Fibroblast of skin of back (primary cell): ENCODE measurements around the gene SDHAF4.
"Not testable (repeated sequence)": the region's sequence is repeated elsewhere in the genome, so short reads cannot be mapped to it uniquely, and the experiment has no call there.

Experiments used
- DNase-seq: peaks from one replicate; pipeline ENCODE4 v3.0.0-alpha.2; 2013

SDHAF4 gene

GRCh38 chr6:70592391-70593117 lies 25.8 kb downstream of the SDHAF4 start:
- peak; percentile 7 for DNase-seq

GRCh38 chr6:70593118-70593486 lies 26.4 kb downstream of the SDHAF4 start:
- no peak for DNase-seq

- no peak for DNase-seq
Measured at GRCh38 chr6:70599187-70599586, 32.5 kb downstream of the SDHAF4 start.

GRCh38 chr6:70601014-70601413 lies 34.3 kb downstream of the SDHAF4 start:
- DNase-seq: no peak

GRCh38 chr6:70604254-70604653 lies 37.5 kb downstream of the SDHAF4 start:
- DNase-seq: no peak

- not testable (repeated sequence) for DNase-seq
Measured at GRCh38 chr6:70607371-70607770, 40.6 kb downstream of the SDHAF4 start.

GRCh38 chr6:70609181-70609580 lies 42.5 kb downstream of the SDHAF4 start:
- not testable (repeated sequence) for DNase-seq

GRCh38 chr6:70616728-70617260 lies 50.1 kb downstream of the SDHAF4 start:
- DNase-seq: no peak

GRCh38 chr6:70620746-70621145 lies 54.0 kb downstream of the SDHAF4 start:
- DNase-seq: no peak

GRCh38 chr6:70622461-70622860 lies 55.7 kb downstream of the SDHAF4 start:
- DNase-seq: no peak

- no peak for DNase-seq
Measured at GRCh38 chr6:70625436-70625835, 58.7 kb downstream of the SDHAF4 start.

GRCh38 chr6:70627500-70628254 lies 60.9 kb downstream of the SDHAF4 start:
- DNase-seq: no peak

GRCh38 chr6:70629929-70630328 lies 63.2 kb downstream of the SDHAF4 start:
- DNase-seq: no peak

- DNase-seq: no peak
Measured at GRCh38 chr6:70633870-70634269, 67.1 kb downstream of the SDHAF4 start.

GRCh38 chr6:70636596-70636995 lies 69.9 kb downstream of the SDHAF4 start:
- DNase-seq: no peak

GRCh38 chr6:70638468-70638867 lies 71.7 kb downstream of the SDHAF4 start:
- no peak for DNase-seq
